Esophagus mucosa (tissue), 1 donor: ENCODE results near the gene FLAD1. TPM values are rescaled to one million over a fixed set of nuclear protein-coding genes. Genes with fewer than 3 reads are reported as not detected.

Experiments used
- ATAC-seq: fragments of 200-7000 bp; cut with Tn5 transposase; one replicate; pipeline ENCODE4 v1.9.1; 2020
- total RNA-seq: library from RNA; stranded (reverse); gene quantifications from one replicate; pipeline ENCODE4 v1.2.4, GENCODE V29; 2023
- donor health status: DM: yes; HTN: yes; CAD: no.

FLAD1 gene
- total RNA-seq, 1 donor from 2014 or later: 29.6 TPM

GRCh38 chr1:155005076-155006011 lies 22.2 kb downstream of the FLAD1 start:
- ATAC-seq: no peak

GRCh38 chr1:155006601-155007101 lies 23.5 kb downstream of the FLAD1 start:
- ATAC-seq: no peak

GRCh38 chr1:155007251-155007828 lies 24.2 kb downstream of the FLAD1 start:
- ATAC-seq: no peak

- peak; percentile 27 for ATAC-seq
These were observed 25.1 kb downstream of the FLAD1 start for GRCh38 chr1:155008015-155008941.

GRCh38 chr1:155009221-155009711 lies 26.1 kb downstream of the FLAD1 start:
- ATAC-seq: no peak

GRCh38 chr1:155009742-155010141 lies 26.6 kb downstream of the FLAD1 start:
- ATAC-seq: no peak

GRCh38 chr1:155010211-155010918 lies 27.2 kb downstream of the FLAD1 start:
- ATAC-seq: no peak

GRCh38 chr1:155011004-155011416 lies 27.9 kb downstream of the FLAD1 start:
- ATAC-seq: no peak

GRCh38 chr1:155011437-155012025 lies 28.4 kb downstream of the FLAD1 start:
- peak; percentile 31 for ATAC-seq

GRCh38 chr1:155012026-155012546 lies 28.9 kb downstream of the FLAD1 start:
- ATAC-seq: peak; percentile 68

- ATAC-seq: no peak
These were observed 29.8 kb downstream of the FLAD1 start for GRCh38 chr1:155012776-155013602.

GRCh38 chr1:155013632-155014031 lies 30.5 kb downstream of the FLAD1 start:
- no peak for ATAC-seq

GRCh38 chr1:155014709-155015508 lies 31.8 kb downstream of the FLAD1 start:
- no peak for ATAC-seq

GRCh38 chr1:155015527-155016230 lies 32.5 kb downstream of the FLAD1 start:
- no peak for ATAC-seq

- no peak for ATAC-seq
These were observed 33.2 kb downstream of the FLAD1 start for GRCh38 chr1:155016231-155016831.

GRCh38 chr1:155017041-155017945 lies 34.1 kb downstream of the FLAD1 start:
- ATAC-seq: peak; percentile 91

- ATAC-seq: no peak
These were observed 34.8 kb downstream of the FLAD1 start for GRCh38 chr1:155017946-155018316.
